HG03460 (cell line): ENCODE results near the gene TPP1.

Experiments used
- ATAC-seq: cut with Tn5 transposase; IDR thresholded peaks from one replicate; pipeline ENCODE4 v1.9.1; 2021; ENCODE audit not compliant: unreplicated experiment

Gene TPP1

DNA sequence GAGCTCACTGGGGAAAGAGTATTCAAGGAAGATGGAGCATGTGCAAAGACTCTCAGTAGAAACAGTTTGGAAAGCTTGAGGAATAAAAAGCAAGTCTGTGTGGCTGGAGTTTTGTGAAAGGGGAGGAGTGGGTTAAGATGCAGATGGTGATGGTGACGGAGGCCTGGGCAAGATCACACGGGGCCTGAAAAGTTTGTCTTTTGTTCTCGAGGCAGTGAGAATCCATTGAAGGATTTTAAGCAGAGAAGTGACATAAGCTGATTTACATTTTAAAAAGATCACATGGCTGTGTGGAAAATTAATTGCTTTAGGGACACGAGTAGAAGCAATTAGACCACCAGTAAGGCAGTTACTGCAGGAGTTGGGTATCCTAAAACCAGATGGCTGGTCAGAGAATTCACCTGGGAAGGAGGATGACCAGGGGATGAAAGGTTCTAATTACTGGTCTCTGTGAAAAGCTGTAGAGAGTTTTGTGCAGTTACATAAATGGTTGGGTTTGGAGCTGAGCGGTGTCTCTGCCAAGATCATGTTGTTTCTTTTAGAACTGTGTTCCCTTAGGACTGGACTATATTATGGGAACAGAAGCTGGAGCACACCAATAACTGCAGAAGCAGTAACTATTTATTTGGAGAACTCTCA lies 22.9 kb downstream of the TPP1 start:
- no peak for ATAC-seq

DNA sequence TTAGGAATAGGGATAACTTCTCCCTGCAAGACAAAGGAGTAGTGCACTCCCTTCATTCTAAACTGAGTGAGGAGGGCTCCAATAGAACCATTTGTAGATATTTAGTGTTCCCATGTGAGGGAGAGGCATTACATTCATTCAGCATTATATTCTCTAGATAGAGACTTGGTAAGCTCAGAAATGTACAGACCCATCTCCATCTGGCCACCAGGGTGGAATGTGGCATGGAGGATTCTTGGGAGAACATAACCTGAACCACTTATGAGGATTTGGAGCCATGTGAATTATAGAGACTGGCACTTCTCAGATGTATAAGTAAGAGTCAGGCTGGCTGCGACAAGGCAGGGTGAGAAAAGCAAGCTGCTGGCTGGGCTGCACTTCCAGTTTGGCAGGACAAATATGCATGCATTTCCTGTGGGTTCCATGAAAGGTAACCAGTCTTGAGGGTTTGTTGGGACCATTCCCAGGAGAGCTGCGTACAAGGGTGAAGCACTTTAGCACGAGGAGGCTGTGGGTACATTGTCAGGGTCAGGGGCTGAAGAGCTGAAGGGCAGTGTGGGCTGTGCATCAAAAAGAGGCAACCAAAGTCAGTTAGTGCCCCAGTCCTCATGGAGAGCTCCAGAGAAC lies 25.0 kb downstream of the TPP1 start:
- ATAC-seq: no peak

DNA sequence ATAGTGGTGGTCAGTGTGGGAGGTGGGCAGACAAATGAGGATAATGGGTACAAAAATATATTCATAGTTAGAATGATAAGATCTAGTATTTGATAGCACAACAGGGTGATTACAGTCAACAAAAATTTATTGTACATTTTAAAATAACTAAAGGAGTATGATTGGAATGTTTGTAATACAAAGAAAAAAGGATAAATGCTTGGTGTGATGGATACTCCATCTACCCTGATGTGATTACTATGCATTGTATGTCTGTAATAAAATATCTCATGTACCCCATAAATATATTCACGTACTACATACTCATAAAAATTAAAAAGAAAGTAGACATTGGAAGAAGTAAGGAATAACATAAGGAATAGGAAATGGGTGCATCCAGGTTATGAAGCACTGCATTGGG lies 31.2 kb downstream of the TPP1 start:
- no peak for ATAC-seq

DNA sequence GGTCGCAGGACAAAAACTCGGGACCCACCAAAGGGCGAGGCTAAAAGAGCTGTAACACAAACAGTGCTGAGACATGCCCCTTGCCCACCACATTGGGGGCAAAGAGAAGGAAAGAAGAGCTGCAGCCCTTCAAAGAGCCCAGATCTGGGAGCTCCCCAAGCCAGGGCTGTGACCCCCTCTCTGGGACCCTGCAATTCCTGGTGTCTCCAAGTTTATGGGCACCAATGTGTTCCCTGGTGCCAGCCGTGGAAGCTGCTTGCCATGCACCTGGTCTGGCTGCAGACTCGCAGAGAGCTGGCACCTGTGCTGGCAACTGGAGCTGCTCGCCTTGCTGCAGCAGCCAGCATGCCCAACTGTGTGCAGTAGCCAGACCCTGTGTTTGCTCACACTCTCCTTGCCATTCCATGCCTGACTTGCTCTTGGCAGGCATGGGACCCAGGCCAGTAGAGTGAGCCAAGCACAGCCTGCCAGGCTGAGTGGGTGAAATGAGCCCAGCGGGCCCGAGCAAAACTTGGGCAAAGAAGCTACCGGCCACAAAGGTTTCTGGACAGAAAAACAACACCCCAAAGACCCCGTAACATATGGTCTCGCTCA lies 31.8 kb downstream of the TPP1 start:
- no peak for ATAC-seq

DNA sequence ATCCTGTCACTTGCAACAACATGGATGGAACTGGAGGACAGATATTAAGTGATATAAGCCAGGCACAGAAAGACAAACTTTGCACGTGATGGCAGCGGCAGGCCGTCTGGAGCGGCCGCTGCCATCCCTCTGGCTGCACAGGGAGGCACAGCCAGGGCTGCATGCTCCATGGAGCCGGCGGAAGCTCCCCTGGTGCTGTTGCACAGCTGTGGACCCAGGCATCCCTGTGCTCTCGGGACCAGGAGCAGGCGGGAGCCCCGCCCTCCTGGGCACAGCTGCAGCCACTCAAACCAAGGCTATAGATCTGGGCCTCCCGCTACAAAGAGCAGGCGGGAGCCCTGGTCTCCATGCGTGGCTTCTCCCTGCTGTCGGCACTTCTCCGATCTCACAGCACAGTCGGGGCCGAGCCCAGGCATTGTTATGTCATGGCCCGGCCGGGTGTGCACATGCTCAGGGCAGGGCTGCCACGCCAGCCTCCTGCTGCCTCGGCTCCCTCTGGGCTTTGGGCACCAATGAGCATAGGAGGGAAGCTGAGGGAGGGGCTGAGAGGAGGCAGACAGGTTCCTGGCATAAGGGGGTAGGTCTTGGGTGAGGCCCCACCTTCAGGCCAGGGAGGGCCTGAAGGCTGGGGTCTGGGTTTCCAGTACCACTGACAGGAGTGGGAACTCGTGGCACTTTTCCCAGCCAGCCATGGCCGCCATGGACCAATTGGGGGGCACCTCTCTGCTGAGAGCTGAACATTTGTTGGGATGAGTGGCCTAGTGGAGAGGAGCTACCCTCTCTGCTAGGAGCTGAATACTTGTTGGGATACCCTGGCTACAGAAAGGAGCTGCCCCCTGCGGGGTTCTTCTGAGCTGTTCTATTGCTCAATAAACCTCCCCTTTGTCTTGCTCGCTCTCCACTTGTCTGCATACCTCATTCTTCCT lies 32.5 kb downstream of the TPP1 start:
- ATAC-seq: no peak

DNA sequence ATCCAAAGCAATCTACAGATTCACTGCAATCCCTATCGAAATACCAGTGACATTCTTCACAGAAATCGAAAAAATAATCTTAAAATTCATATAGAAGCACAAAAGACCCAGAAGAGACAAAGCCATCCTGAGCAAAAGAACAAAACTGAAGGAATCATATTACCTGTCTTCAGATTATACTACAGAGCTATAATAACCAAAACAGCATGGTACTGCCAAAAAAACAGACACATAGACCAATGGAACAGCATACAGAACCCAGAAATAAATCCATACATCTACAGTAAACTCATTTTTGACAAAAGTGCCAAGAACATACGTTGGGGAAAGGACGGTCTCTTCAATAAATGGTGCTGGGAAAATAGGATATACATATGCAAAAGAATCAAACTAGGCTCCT lies 34.7 kb downstream of the TPP1 start:
- no peak for ATAC-seq

DNA sequence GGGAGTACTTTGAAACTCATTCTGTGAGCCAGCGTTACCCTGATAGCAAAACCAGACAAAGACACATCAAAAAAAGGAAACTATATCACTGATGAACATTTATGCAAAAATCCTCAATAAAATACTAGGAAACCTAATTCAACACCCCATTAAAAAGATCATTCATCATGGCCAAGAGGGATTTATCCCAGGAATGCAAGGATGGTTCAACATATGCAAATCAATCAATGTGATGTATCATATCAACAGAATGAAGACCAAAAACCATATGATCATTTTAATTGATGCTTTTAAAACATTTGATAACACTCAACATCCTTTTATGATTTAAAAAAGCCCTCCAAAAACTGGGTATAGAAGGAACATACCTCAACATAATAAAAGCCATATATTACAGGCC lies 35.6 kb downstream of the TPP1 start:
- ATAC-seq: no peak

DNA sequence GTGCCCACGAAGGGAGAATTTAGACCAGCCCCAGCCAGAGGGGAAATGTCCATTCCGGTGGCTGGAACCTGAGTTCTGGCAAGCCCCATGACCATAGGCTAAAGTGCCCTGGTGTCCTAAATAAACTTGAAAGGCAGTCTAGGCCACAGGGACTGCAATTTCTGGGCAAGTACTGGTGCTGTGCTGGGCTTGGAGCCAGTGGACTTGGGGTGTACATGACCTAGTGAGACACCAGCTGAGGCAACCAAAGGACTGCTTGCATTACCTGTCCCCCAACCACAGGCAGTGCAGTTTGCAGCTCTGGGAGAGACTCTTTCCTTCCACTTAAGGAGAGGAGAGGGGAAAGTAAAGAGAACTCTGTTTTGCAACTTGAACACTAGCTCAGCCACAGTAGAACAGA lies 39.5 kb downstream of the TPP1 start:
- ATAC-seq: no peak

DNA sequence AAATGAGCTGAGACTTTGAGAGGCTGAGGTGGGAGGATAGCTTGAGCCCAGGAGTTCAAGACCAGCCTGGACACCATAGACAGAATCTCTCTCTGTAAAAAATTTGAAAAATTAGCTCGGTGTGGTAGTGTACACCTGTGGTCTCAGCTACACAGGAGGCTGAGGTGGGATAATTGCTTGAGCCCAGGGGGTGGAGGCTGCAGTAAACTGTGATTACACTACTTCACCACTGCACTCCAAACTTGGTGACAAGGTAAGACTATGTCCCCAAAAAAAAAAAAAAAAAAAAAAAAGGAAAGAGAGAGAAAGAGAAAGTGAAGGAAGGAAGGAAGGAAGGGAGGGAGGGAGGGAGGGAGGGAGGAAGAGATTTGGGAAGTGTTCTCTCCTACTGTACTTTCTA lies 41.1 kb downstream of the TPP1 start:
- no peak for ATAC-seq

DNA sequence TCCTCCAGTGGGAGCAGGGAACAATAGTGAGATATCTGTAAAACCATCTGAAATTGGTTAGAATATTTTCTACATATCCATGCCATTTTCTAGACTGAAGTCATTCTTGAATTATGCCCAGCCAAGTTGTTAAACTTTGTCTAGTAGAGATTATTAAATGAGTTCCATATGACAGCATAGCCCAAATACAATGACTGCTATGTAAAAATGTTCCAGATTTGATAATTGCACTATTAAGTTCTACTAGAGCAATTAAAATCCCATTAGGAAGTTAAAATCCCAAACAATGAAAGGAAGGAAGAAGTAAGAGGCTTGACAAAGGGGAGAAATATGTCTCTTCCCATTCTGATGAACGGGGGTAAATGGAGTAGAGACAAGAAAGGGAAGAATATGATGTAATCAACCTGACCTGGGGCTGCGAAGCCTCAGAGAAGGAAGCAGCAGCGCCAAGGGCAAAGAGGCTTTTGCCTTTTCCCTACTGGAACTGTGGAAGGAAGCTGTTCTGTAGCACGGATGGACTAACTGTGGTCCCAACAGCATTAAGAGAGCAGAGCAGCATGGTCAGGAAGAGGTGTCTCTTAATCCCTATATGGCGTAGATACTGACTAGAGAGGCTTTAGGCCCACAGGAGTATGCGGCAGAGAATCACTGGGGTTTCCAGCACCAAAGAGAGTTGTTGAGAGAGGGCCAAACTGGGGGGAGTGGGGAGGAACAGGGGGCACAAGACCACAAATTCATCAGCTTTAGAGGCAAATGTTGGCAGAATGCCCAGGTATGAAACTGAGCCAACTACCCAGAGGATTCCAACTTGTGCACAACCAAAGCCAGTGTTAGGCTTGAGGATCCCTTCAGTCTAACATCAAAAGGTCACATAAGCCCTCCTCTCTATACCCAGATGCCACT lies 42.5 kb downstream of the TPP1 start:
- no peak for ATAC-seq

DNA sequence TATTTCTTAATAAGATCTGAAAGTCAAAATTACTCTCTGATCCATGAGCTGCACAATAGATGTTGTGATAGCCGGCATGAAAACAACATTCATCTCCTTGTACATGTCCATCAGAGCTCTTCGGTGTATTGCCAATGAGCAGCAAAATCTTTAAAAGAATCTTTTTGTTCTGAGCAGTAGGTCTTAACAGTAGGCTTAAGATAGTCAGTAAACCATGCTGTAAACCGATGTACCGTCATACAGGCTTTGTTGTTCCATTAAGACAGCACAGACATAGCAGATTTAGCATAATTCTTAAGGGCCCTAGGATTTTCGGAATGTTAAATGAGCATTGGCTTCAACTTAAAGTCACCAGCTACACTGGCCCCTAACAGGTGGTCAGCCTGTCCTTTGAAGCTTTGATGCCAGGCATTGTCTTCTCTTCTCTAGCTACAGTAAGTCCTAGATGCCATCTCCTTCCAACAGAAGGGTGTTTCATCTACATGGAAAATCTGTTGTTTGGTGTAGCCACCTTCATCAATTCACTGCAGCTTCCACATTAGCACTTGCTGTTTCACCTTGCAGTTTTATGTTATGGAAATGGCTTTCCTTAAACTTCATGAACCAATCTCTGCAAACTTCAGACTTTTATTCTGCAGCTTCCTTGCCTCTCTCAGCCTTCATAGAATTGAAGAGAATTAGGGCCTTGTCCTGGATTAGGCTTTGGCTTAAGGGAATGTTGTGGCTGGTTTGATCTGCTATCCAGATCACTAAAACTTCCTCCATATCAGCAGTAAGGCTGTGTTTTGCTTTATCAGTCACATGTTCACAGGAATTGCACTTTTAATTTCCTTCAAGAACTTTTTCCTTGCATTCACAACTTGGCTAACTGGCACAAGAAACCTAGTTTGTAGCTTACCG lies 44.2 kb downstream of the TPP1 start:
- ATAC-seq: no peak

DNA sequence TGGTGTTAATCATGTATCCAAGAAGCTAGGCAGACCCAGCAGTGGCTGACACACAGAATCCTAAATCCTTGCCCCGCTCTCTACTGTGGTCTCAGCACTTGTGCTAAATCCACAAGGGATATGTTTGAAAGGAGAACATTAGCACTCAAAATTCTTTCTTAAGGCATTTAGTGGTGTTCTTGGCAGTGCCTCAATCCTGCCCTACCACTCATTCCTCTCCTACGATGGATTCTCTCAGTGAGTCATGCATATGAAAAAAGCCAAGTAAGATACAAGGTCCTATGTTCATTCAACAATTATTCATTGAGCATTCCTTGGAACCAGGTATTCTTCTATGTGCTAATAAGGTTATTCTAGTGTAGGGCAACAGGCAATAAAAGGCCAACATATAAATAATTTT lies 47.0 kb downstream of the TPP1 start:
- ATAC-seq: no peak

DNA sequence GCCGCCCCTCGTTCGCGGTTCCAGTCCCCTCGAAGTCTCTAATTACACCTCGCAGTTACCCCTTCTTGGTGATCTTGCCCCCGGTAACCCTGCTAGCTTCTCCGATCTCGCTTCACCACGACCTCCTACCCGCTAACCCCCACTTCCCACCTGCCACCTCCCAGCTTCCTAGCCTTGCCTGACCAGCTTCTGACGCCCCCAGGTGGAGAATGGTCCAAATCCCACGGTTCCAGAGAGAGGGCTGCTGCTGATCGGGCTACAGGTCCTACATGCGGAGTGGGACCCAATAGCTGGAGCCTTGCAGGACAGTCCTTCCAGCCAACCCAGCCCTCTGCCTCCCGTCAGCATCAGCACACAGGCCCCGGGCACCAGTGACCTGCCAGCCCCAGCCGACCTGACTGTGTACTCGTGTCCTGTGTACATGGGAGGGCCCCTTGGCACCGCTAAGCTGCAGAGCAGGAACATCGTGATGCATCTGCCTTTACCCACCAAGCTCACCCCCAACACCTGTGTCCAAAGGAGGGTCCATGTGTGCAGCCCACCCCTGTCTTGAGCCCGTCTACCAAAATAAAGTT lies 47.7 kb downstream of the TPP1 start:
- ATAC-seq: no peak

DNA sequence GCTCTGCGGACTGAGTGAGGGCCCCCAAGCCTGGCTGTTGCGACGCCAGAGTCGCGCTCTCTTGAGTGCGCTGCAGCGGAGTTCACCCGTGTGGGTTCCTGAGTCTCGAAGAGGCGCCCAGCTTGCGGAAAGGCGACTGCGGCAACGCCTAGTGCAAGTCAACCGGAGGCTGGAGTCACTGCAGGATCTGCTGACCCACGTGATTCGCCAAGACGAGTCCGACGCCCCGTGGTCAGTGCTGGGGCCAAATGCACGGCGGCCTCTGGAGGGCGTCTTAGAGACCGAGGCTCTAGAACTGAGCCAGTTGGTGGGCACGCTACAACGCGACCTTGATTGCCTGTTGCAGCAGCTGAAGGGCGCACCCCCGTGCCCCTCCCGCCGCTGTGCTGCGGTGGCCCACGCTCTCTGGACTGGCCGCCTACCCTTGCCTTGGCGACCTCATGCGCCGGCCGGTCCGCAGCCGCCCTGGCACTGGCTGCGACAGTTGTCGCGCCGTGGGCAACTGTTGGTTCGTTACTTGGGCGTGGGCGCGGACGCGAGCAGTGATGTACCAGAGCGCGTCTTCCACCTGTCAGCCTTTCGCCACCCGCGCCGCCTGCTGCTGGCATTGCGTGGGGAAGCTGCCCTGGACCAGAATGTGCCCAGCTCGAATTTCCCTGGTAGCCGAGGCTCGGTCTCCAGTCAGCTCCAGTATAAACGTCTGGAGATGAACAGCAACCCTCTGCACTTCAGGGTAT lies 48.4 kb downstream of the TPP1 start:
- no peak for ATAC-seq

DNA sequence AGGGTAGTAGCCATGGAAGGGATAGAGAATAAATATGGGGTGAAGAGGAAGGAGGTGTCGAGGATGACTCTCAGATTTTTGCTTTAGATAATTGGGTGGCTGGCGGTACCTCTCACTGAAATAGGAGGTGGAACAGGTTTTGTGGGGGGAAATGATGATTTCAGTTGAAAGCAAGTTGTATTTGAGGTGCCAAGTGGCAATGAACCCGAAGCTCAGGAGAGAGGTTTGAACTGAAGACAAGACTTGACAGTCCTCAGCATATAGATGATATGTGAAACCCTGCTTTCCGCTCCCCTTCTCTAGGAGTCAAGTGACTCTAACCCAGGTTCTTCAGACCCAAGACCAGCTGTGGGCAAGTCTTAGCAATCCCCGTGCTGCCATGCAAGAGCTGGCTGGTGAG lies 49.5 kb downstream of the TPP1 start:
- no peak for ATAC-seq

DNA sequence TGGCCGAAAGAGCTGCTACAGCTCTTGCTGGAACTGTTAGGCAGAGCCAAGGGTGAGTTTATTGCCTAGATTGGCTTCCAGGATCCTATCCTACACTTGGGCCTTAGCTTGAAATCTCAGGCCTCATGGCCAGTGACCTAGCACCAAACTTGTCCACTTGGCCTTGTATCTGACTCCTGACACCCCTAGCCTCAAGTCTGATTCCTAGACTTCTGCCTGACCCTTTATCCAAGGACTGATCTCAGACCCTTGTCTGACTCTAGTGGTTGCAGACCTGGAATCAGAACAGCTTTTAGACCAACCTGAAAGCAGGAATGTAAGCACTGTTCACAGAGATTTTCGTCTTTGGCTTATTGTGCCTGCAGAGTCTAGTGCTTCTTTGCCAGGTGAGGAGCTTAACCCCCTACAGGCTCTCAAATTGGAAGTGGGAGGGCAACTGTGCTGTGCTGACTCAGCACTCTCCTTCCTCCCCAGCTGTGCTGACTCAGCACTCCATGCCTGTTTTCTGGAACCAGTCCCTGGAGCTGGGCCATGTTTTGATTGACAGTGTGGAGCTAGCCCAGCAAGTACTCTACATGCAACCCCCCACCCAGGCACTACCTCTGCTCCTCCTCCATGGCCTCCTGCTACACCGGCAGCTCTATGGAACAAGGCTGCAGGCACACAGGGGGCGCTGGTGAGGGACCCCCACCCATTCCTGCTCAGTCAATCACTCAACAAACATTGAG lies 50.9 kb downstream of the TPP1 start:
- no peak for ATAC-seq

DNA sequence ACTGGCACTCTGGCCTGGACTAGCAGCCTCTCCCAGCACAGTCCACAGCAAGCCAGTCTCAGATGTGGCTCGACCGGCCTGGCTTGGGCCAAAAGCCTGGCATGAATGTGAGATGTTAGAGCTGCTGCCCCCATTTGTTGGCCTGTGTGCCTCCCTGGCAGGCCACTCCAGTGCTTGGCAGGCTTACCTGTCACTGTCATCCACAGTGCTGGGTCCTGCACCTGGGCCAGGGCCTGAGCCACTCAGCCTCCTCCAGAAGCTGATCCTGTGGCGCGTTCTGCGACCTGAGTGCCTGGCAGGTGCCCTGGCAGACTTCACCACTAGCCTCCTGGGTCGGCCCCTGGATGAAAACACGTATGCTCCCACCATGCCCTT lies 51.9 kb downstream of the TPP1 start:
- no peak for ATAC-seq
